Keratinocyte (primary cell): ENCODE measurements around the gene KRT35. TPM values are rescaled to one million over a fixed set of nuclear protein-coding genes. Genes with fewer than 3 reads are reported as not detected.

ENCODE experiments used
- DNase-seq: peaks from one replicate; pipeline ENCODE4 v3.0.0-alpha.2; 2011; ENCODE audit warnings: low read depth, missing footprints, low spot score
- FAIRE-seq: peaks from 2 replicates; lab custom pipeline; 2011; peaks lifted over from hg19 to GRCh38; lab: Jason Lieb, UNC
- H2AFZ ChIP-seq: 2 replicates; pipeline ENCODE4 v1.6.0; 2012; ENCODE audit warnings: low read length, control low read depth, inconsistent platforms; ENCODE audit not compliant: control insufficient read depth
- H3K27ac ChIP-seq: 2 replicates; pipeline ENCODE4 v1.5.1; 2011; ENCODE audit warnings: low read length; ENCODE audit not compliant: control insufficient read depth, insufficient read depth
- H3K27me3 ChIP-seq: 3 replicates; pipeline ENCODE4 v1.6.0; 2011; ENCODE audit warnings: low read length; ENCODE audit not compliant: control insufficient read depth, insufficient read depth; ENCODE audit errors: extremely low read depth
- H3K36me3 ChIP-seq, 2 experiments: 2 replicates in 1 of 2; 3 replicates in 1 of 2; pipeline ENCODE4 v1.5.1; 2011; ENCODE audit warnings: low read length in 2 of 2, mild to moderate bottlenecking in 1 of 2; ENCODE audit not compliant: control insufficient read depth in 2 of 2, insufficient read depth in 2 of 2; ENCODE audit errors: extremely low read depth in 1 of 2
- H3K4me1 ChIP-seq: 3 replicates; pipeline ENCODE4 v1.5.1; 2011; ENCODE audit warnings: low read length; ENCODE audit not compliant: control insufficient read depth, insufficient read depth; ENCODE audit errors: extremely low read depth
- H3K4me2 ChIP-seq: 3 replicates; pipeline ENCODE4 v1.6.0; 2011; ENCODE audit warnings: low read depth, low read length; ENCODE audit not compliant: control insufficient read depth, insufficient read depth; ENCODE audit errors: extremely low read depth
- H3K4me3 ChIP-seq, 3 experiments: fragments of 200-600 bp in 1 of 3; sonication (generic) in 1 of 3; 2 replicates in 2 of 3; 3 replicates in 1 of 3; pipeline ENCODE4 v1.5.1; 2011 to 2016; ENCODE audit warnings: low read length in 3 of 3, mild to moderate bottlenecking in 3 of 3, control low read depth in 2 of 3, inconsistent platforms in 1 of 3, low read depth in 1 of 3, mixed read lengths in 1 of 3, mixed run types in 1 of 3, moderate library complexity in 1 of 3; ENCODE audit not compliant: control insufficient read depth in 2 of 3, insufficient read depth in 2 of 3; ENCODE audit errors: extremely low read depth in 1 of 3
- H3K79me2 ChIP-seq: 2 replicates; pipeline ENCODE4 v1.6.0; 2012; ENCODE audit warnings: low read length; ENCODE audit not compliant: control insufficient read depth, insufficient read depth
- H3K9ac ChIP-seq: 3 replicates; pipeline ENCODE4 v1.6.0; 2011; ENCODE audit warnings: low read length; ENCODE audit not compliant: control insufficient read depth, insufficient read depth; ENCODE audit errors: extremely low read depth
- H3K9me1 ChIP-seq: 3 replicates; pipeline ENCODE4 v1.6.0; 2011; ENCODE audit warnings: low read length; ENCODE audit not compliant: control insufficient read depth, insufficient read depth; ENCODE audit errors: extremely low read depth
- H3K9me3 ChIP-seq: 2 replicates; pipeline ENCODE4 v1.5.1; 2012; ENCODE audit warnings: low read depth, low read length; ENCODE audit not compliant: control insufficient read depth
- H4K20me1 ChIP-seq: 3 replicates; pipeline ENCODE4 v1.6.0; 2011; ENCODE audit warnings: low read length; ENCODE audit not compliant: control insufficient read depth, insufficient read depth; ENCODE audit errors: extremely low read depth
- EZH2 ChIP-seq: IDR thresholded peaks from one replicate; pipeline ENCODE4 v1.6.1; 2012; ENCODE audit warnings: inconsistent platforms, mild to moderate bottlenecking, low read length, moderate library complexity
- dilution Hi-C: fragments of 300-500 bp; cut with MboI; formaldehyde crosslinking; loops from one replicate; pipeline ENCODE4 v1.7.0; 2020; ENCODE audit warnings: low sequenced_read_pairs; ENCODE audit not compliant: extremely low pct_ligation_motif_present
- polyA plus RNA-seq, 5 experiments: library from polyadenylated mRNA; depleted of rRNA in 3 of 5; stranded (reverse) in 3 of 5; stranded (forward) in 1 of 5; unstranded in 1 of 5; fragments of >200 nt; gene quantifications; 1 replicate in 1 of 5; 2 replicates in 3 of 5; 3 replicates in 1 of 5; pipeline versions ENCODE4 v1.2.1 to v1.2.3, GENCODE V29; 2011 to 2012; ENCODE audit warnings: missing spikeins in 2 of 5, low read depth in 1 of 5, low replicate concordance in 1 of 5
- small RNA-seq, 3 experiments: library from RNA; depleted of rRNA; stranded (forward); fragments of <200 nt; gene quantifications; one replicate each; pipeline ENCODE3, GENCODE V24; 2012; ENCODE audit warnings: low read depth in 3 of 3, low replicate concordance in 1 of 3; ENCODE audit not compliant: insufficient read length in 3 of 3
- TF ChIP-seq, protein P1 (sequence below), 3 experiments: IDR thresholded peaks in 1 of 3; conservative IDR thresholded peaks in 1 of 3; optimal IDR thresholded peaks in 1 of 3; 2 replicates in 2 of 3; 3 replicates in 1 of 3; pipeline versions ENCODE3 to v1.5.1; 2011; ENCODE audit warnings: low read length in 3 of 3, mild to moderate bottlenecking in 3 of 3, moderate library complexity in 2 of 3, control low read depth in 1 of 3, inconsistent platforms in 1 of 3; ENCODE audit not compliant: insufficient read depth in 2 of 3; ENCODE audit errors: extremely low read depth in 1 of 3

The KRT35 gene
- polyA plus RNA-seq, 1 donor (not counting 4 experiments of a cell fraction or from before 2014, with no cell fraction given): not detected

DNA sequence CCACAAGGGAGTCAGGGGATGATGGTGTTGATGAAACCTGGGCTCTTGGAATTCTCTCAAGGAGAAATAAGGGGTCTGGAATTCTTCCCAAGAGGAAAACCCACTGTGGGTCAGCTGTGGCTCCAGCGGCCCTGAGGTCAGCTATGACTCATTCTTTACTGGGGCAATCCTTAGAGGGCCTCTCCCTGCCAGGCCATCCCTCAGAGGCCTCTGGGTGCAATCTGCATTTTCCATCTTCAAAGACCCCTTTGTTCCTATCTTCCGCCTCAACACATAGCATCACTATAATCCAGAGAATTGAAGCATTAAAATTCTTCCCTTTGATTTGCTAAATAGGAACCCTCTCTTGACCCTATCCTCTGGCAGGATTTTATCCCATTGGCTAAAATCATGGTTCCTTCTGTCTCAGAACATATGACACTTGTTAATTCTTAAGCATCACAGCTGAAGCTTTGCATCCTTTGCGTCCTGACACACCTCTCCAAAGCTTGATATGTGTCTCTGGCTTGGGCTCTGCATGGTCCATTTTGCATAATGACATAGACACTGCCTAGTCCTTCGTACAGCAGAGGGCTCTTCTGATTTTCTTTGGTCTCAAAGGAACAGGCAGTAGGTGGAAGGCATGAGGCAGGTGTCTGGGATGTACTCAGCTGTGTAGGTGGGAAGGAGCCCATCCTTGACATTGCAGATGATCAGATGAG, 52.2 kb downstream of the KRT35 start:
- Histone ChIP-seq H3K9me1 (no peaks in the 10 kb centered on the region), H3K9me3 (no peaks in the 10 kb centered on the region), H3K27ac (no peak overlapping the region), H3K4me3 (no peak overlapping the region), H3K4me2 (no peak overlapping the region), H3K27me3 (no peaks in the 10 kb centered on the region), H3K36me3 (no peaks in the 10 kb centered on the region), H3K4me1 (no peaks in the 10 kb centered on the region), H3K9ac (no peak overlapping the region), H3K79me2 (no peaks in the 10 kb centered on the region), H4K20me1 (no peaks in the 10 kb centered on the region), H2AFZ (no peak overlapping the region)
- dilution Hi-C loops: no loop called here
- DNase-seq (no peak), FAIRE-seq (no peak)
- TF ChIP-seq, protein P1, sequence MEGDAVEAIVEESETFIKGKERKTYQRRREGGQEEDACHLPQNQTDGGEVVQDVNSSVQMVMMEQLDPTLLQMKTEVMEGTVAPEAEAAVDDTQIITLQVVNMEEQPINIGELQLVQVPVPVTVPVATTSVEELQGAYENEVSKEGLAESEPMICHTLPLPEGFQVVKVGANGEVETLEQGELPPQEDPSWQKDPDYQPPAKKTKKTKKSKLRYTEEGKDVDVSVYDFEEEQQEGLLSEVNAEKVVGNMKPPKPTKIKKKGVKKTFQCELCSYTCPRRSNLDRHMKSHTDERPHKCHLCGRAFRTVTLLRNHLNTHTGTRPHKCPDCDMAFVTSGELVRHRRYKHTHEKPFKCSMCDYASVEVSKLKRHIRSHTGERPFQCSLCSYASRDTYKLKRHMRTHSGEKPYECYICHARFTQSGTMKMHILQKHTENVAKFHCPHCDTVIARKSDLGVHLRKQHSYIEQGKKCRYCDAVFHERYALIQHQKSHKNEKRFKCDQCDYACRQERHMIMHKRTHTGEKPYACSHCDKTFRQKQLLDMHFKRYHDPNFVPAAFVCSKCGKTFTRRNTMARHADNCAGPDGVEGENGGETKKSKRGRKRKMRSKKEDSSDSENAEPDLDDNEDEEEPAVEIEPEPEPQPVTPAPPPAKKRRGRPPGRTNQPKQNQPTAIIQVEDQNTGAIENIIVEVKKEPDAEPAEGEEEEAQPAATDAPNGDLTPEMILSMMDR (optimal IDR thresholded peaks at IDR 0.05 in 1 of 3, IDR thresholded peaks at IDR 0.05 in 1 of 3, conservative IDR thresholded peaks at IDR 0.05 in 1 of 3; ENCODE audit: extremely low read depth in 1 of 3, insufficient read depth in 2 of 3, low read length in 3 of 3): no peak
- TF ChIP-seq EZH2: no peak

Small RNA genes lying within 50 kb of the gene (small RNA-seq; reads per million reads assigned to genes)
- 0.20 to 1.5 (median 1.0) reads per million in 3 experiments for gene RNU2-32P

Other genes with a start within 250 kb of the KRT35 start
- not detected in 3 replicates for gene KRTAP9-3, start 248.7 kb downstream of the KRT35 start, polyA plus RNA-seq
- gene KRTAP9-8, start 243.2 kb downstream of the KRT35 start, polyA plus RNA-seq: not detected in 3 replicates
- gene KRTAP9-4, start 231.5 kb downstream of the KRT35 start, polyA plus RNA-seq: not detected in 3 replicates
- gene KRTAP9-9, start 225.8 kb downstream of the KRT35 start, polyA plus RNA-seq: not detected in 3 replicates
- gene KRTAP9-6, start 215.8 kb downstream of the KRT35 start, polyA plus RNA-seq: not detected in 3 replicates
- gene KRTAP9-7, start 205.5 kb downstream of the KRT35 start, polyA plus RNA-seq: not detected in 3 replicates
- not detected in 3 replicates for gene KRTAP29-1, start 178.3 kb downstream of the KRT35 start, polyA plus RNA-seq
- not detected in 3 replicates for gene KRTAP16-1, start 171.8 kb downstream of the KRT35 start, polyA plus RNA-seq
- not detected in 3 replicates for gene KRTAP17-1, start 165.4 kb downstream of the KRT35 start, polyA plus RNA-seq
- 0.14 TPM in 1 of 3 replicates, not detected in the others for gene KRT33A, start 130.3 kb downstream of the KRT35 start, polyA plus RNA-seq
- gene KRT33B, start 111.3 kb downstream of the KRT35 start, polyA plus RNA-seq: 0.18 to 0.33 TPM (median 0.21 TPM) in 3 replicates
- gene KRT34, start 98.8 kb downstream of the KRT35 start, polyA plus RNA-seq: 4.4 to 4.8 TPM (median 4.6 TPM) in 3 replicates
- 20.5 to 45.2 TPM (median 24.9 TPM) in 3 replicates for gene KRT31, start 83.5 kb downstream of the KRT35 start, polyA plus RNA-seq
- 0.03 to 0.08 TPM (median 0.04 TPM) in 3 replicates for gene KRT37, start 56.6 kb downstream of the KRT35 start, polyA plus RNA-seq
- gene KRT38, start 40.2 kb downstream of the KRT35 start, polyA plus RNA-seq: not detected in 3 replicates
- 0.03 TPM in 1 of 3 replicates, not detected in the others for gene KRT32, start 13.8 kb downstream of the KRT35 start, polyA plus RNA-seq
- not detected in 3 replicates for gene KRT36, start 8.8 kb upstream of the KRT35 start, polyA plus RNA-seq
- gene KRT13, start 24.5 kb upstream of the KRT35 start, polyA plus RNA-seq: 15.2 to 46.6 TPM (median 24.0 TPM) in 3 replicates
- 505 to 838 TPM (median 729 TPM) in 3 replicates for gene KRT15, start 37.7 kb upstream of the KRT35 start, polyA plus RNA-seq
- 29.7 to 60.4 TPM (median 35.5 TPM) in 3 replicates for gene KRT19, start 47.2 kb upstream of the KRT35 start, polyA plus RNA-seq
- gene KRT9, start 90.9 kb upstream of the KRT35 start, polyA plus RNA-seq: 0.85 to 1.6 TPM (median 1.5 TPM) in 3 replicates
- gene KRT14, start 105.7 kb upstream of the KRT35 start, polyA plus RNA-seq: 26,041 to 32,523 TPM (median 29,603 TPM) in 3 replicates
- 1,163 to 4,746 TPM (median 1,851 TPM) in 3 replicates for gene KRT16, start 131.6 kb upstream of the KRT35 start, polyA plus RNA-seq
- 6,440 to 12,579 TPM (median 8,666 TPM) in 3 replicates for gene KRT17, start 143.4 kb upstream of the KRT35 start, polyA plus RNA-seq
- 236 to 308 TPM (median 272 TPM) in 3 replicates for gene EIF1, start 207.7 kb upstream of the KRT35 start, polyA plus RNA-seq
- 0.40 to 4.8 TPM (median 0.87 TPM) in 3 replicates for gene GAST, start 231.2 kb upstream of the KRT35 start, polyA plus RNA-seq